Measurements from ENCODE around the gene OR8D2.

OR8D2 gene

DNA sequence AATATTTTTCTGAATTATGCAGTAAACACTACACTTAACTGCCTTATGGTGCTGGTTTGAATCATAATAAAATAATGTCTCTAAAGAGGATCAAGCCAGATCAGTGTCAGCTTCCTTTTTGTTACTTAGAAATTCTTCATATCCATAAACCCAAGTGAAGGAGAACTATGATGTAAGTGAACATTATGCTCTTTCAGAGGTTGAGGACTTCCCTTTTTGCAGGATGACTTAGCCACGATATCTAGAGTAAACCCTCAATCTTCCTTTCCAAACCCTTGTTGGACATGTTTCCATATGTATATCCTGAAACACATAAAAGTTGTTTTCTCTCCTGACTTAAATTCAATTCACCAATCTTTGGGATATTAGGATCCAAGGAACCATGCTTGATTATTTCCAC, 25.3 kb downstream of the OR8D2 start:
- Histone ChIP-seq H3K4me2 (ENCODE audit: low read length) (no peak overlapping the region), H3K4me3 (ENCODE audit: low read depth, low read length, poor library complexity, severe bottlenecking) (no peak overlapping the region), H3K79me2 (ENCODE audit: insufficient read depth, low read length) (no peaks in the 10 kb centered on the region), H3F3A (ENCODE audit: insufficient read depth, low read length) (no peaks in the 10 kb centered on the region), H3K9ac (ENCODE audit: low read length) (no peak overlapping the region), H3K4me1 (ENCODE audit: insufficient read depth, low read length, severe bottlenecking) (no peaks in the 10 kb centered on the region), H3K36me3 (ENCODE audit: insufficient read depth, low read length) (no peaks in the 10 kb centered on the region), H4K20me1 (ENCODE audit: insufficient read depth, low read length) (no peaks in the 10 kb centered on the region), H3K27ac (ENCODE audit: low read depth, low read length, poor library complexity, severe bottlenecking) (no peak overlapping the region), H3K9me2 (ENCODE audit: low read depth, low read length) (no peaks in the 10 kb centered on the region), H2AFZ (ENCODE audit: low read length) (no peak overlapping the region), H3K27me3 (ENCODE audit: insufficient read depth, low read length) (no peaks in the 10 kb centered on the region), H3K9me3 (ENCODE audit: low read length) (no peaks in the 10 kb centered on the region)
- no peak for TF ChIP-seq EZH2 (IDR thresholded peaks at IDR 0.05; ENCODE audit: borderline replicate concordance, low read length)
- TF ChIP-seq, protein P1, sequence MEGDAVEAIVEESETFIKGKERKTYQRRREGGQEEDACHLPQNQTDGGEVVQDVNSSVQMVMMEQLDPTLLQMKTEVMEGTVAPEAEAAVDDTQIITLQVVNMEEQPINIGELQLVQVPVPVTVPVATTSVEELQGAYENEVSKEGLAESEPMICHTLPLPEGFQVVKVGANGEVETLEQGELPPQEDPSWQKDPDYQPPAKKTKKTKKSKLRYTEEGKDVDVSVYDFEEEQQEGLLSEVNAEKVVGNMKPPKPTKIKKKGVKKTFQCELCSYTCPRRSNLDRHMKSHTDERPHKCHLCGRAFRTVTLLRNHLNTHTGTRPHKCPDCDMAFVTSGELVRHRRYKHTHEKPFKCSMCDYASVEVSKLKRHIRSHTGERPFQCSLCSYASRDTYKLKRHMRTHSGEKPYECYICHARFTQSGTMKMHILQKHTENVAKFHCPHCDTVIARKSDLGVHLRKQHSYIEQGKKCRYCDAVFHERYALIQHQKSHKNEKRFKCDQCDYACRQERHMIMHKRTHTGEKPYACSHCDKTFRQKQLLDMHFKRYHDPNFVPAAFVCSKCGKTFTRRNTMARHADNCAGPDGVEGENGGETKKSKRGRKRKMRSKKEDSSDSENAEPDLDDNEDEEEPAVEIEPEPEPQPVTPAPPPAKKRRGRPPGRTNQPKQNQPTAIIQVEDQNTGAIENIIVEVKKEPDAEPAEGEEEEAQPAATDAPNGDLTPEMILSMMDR (IDR thresholded peaks at IDR 0.05; ENCODE audit: low read length): no peak

DNA sequence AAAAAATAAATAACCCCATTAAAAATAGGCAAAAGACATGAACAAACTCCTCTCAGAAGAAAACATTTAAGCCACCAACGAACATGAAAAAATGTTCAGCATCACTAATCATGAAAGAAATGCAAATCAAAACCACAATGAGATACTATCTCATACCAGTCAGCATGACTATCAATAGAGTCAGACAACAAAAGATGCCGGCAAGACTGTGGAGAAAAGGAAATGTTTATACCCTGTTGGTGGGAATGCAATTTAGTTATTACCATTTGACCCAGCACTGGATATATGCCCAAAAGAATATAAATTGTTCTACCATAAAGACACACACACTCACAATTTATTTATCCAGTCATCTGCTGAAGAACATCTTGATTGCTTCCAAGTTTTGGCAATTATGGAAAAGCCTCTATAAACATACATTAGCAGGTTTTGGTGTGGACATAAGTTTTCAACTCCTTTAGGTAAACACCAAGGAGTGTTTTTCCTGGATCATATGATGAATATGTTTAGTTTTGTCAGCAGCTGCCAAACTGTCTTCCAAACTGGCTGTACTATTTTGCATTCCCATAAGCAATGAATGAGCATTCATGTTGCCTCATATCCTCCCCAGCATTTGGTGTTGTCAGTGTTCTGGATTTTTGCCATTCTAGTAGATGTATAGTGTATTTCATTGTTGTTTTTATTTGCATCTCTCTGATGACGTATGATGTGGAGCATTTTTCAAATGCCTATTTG, 34.2 kb downstream of the OR8D2 start:
- no peak for TF ChIP-seq EZH2 (IDR thresholded peaks at IDR 0.05; ENCODE audit: borderline replicate concordance, low read length)
- TF ChIP-seq, protein P1 (IDR thresholded peaks at IDR 0.05; ENCODE audit: low read length): no peak
- H4K20me1 ChIP-seq (ENCODE audit: insufficient read depth, low read length): no peaks in the 10 kb centered on the region

DNA sequence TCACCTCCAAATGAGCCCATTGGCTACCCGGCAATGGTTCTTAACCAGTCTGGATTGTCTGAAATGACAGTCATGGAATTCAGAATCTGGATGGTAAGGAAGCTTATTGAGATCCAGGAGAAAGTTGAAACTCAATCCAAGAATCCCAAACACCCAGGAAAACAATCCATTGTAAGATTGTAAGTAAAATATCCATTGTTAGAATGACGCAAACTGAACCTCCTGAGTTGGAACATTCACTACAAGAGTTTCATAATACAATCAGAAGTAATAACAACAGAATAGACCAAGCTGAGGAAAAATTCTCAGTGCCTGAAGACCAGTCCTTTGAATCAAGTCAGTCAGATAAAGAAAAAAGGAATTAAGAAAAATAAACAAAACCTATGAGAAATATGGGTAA, 41.7 kb downstream of the OR8D2 start:
- Histone ChIP-seq H3K36me3 (ENCODE audit: insufficient read depth, low read length) (no peaks in the 10 kb centered on the region), H3K4me3 (ENCODE audit: low read depth, low read length, poor library complexity, severe bottlenecking) (no peak overlapping the region), H3K9me2 (ENCODE audit: low read depth, low read length) (no peaks in the 10 kb centered on the region)

More for the DNA sequence above, 34.2 kb downstream of the OR8D2 start:
- Histone ChIP-seq H2AFZ (ENCODE audit: low read length) (no peak overlapping the region), H3K27ac (ENCODE audit: low read depth, low read length, poor library complexity, severe bottlenecking) (no peak overlapping the region), H3K4me1 (ENCODE audit: insufficient read depth, low read length, severe bottlenecking) (no peaks in the 10 kb centered on the region), H3F3A (ENCODE audit: insufficient read depth, low read length) (no peaks in the 10 kb centered on the region), H3K4me3 (ENCODE audit: low read depth, low read length, poor library complexity, severe bottlenecking) (no peak overlapping the region), H3K9me2 (ENCODE audit: low read depth, low read length) (no peaks in the 10 kb centered on the region), H3K4me2 (ENCODE audit: low read length) (no peak overlapping the region), H3K9me3 (ENCODE audit: low read length) (no peaks in the 10 kb centered on the region), H3K9ac (ENCODE audit: low read length) (no peak overlapping the region), H3K79me2 (ENCODE audit: insufficient read depth, low read length) (no peaks in the 10 kb centered on the region), H3K36me3 (ENCODE audit: insufficient read depth, low read length) (no peaks in the 10 kb centered on the region), H3K27me3 (ENCODE audit: insufficient read depth, low read length) (no peaks in the 10 kb centered on the region)

More for the DNA sequence above, 41.7 kb downstream of the OR8D2 start:
- no peak for TF ChIP-seq EZH2 (IDR thresholded peaks at IDR 0.05; ENCODE audit: borderline replicate concordance, low read length)
- TF ChIP-seq, protein P1 (IDR thresholded peaks at IDR 0.05; ENCODE audit: low read length): no peak
- H3K4me2 ChIP-seq (ENCODE audit: low read length): no peak overlapping the region
- H3K9ac ChIP-seq (ENCODE audit: low read length): no peak overlapping the region
- no peak overlapping the region for H3K27ac ChIP-seq (ENCODE audit: low read depth, low read length, poor library complexity, severe bottlenecking)
- no peaks in the 10 kb centered on the region for H3K79me2 ChIP-seq (ENCODE audit: insufficient read depth, low read length)
- no peak overlapping the region for H2AFZ ChIP-seq (ENCODE audit: low read length)
- H3K9me3 ChIP-seq (ENCODE audit: low read length): no peaks in the 10 kb centered on the region
- H4K20me1 ChIP-seq (ENCODE audit: insufficient read depth, low read length): no peaks in the 10 kb centered on the region
- no peaks in the 10 kb centered on the region for H3F3A ChIP-seq (ENCODE audit: insufficient read depth, low read length)
- no peaks in the 10 kb centered on the region for H3K4me1 ChIP-seq (ENCODE audit: insufficient read depth, low read length, severe bottlenecking)
- no peaks in the 10 kb centered on the region for H3K27me3 ChIP-seq (ENCODE audit: insufficient read depth, low read length)
